Panc1 (cell line): ENCODE data around the gene H1-8. TPM values are rescaled to one million over a fixed set of nuclear protein-coding genes. Genes with fewer than 3 reads are reported as not detected.

Source experiments
- ATAC-seq: fragments of 200-7000 bp; cut with Tn5 transposase; 2 replicates; pipeline ENCODE4 v1.9.1; 2020; ENCODE audit warnings: mild to moderate bottlenecking, moderate library complexity
- BruUV-seq: library from RNA; stranded (reverse); fragments of 400-500 nt; replicated peaks from 2 replicates; lab custom pipeline; 2021; lab: Mats Ljungman, UMichigan
- CTCF ChIA-PET: fragments of 300-600 bp; sonication (Branson Sonifier 250); formaldehyde crosslinking; loops from one replicate; lab custom pipeline; 2022; ENCODE audit warnings: antibody characterized with exemption; lab: Charles Lee
- POLR2A ChIA-PET: fragments of 300-600 bp; sonication (Branson Sonifier 250); formaldehyde crosslinking; loops from one replicate; lab custom pipeline; 2022; ENCODE audit warnings: antibody characterized with exemption; lab: Charles Lee
- DNase-seq: peaks from one replicate; pipeline ENCODE4 v3.0.0-alpha.2; 2010; ENCODE audit warnings: low read depth, low spot score
- H3K27ac ChIP-seq: 2 replicates; pipeline ENCODE4 v1.5.1; 2011; ENCODE audit warnings: mild to moderate bottlenecking, low read length, inconsistent platforms
- H3K27me3 ChIP-seq: fragments of 200-500 bp; sonication (Bioruptor generic); 2 replicates; pipeline ENCODE4 v1.6.0; 2014; ENCODE audit warnings: low read length, inconsistent platforms; ENCODE audit not compliant: control insufficient read depth, insufficient read depth
- H3K36me3 ChIP-seq: fragments of 200-500 bp; sonication (Bioruptor generic); 2 replicates; pipeline ENCODE4 v1.5.1; 2014; ENCODE audit warnings: inconsistent platforms, mild to moderate bottlenecking, low read length, moderate library complexity; ENCODE audit not compliant: control insufficient read depth, insufficient read depth
- H3K4me1 ChIP-seq: 2 replicates; pipeline ENCODE4 v1.5.1; 2011; ENCODE audit warnings: inconsistent platforms, mild to moderate bottlenecking, low read length, moderate library complexity; ENCODE audit not compliant: control insufficient read depth, insufficient read depth
- H3K4me3 ChIP-seq, 2 experiments: 2 replicates each; pipeline ENCODE4 v1.5.1; 2011 to 2012; ENCODE audit warnings: low read depth in 2 of 2, low read length in 2 of 2, mild to moderate bottlenecking in 2 of 2, inconsistent platforms in 1 of 2, moderate library complexity in 1 of 2
- H3K9me3 ChIP-seq: fragments of 200-500 bp; sonication (Bioruptor generic); 2 replicates; pipeline ENCODE4 v1.5.1; 2014; ENCODE audit warnings: low read depth, mild to moderate bottlenecking, inconsistent platforms, low read length, moderate library complexity; ENCODE audit not compliant: control insufficient read depth, insufficient read depth
- CTCF ChIP-seq: fragments of 450-650 bp; IDR thresholded peaks from 2 replicates; pipeline ENCODE4 v1.5.1; 2017; ENCODE audit warnings: mild to moderate bottlenecking
- POLR2AphosphoS5 ChIP-seq: IDR thresholded peaks from 2 replicates; pipeline ENCODE4 v1.6.1; 2012; ENCODE audit warnings: mild to moderate bottlenecking, low read depth, low read length, moderate library complexity
- REST ChIP-seq, 2 experiments: IDR thresholded peaks; 2 replicates each; pipeline ENCODE4 v1.6.1; 2011 to 2012; ENCODE audit warnings: low read depth in 2 of 2, control low read depth in 1 of 2, low read length in 1 of 2, mild to moderate bottlenecking in 1 of 2, moderate library complexity in 1 of 2; ENCODE audit not compliant: insufficient read depth in 1 of 2
- SIN3A ChIP-seq: IDR thresholded peaks from 2 replicates; pipeline ENCODE4 v1.6.1; 2012; ENCODE audit warnings: low read depth, mild to moderate bottlenecking, low read length, moderate library complexity, borderline replicate concordance; ENCODE audit not compliant: insufficient read depth
- TCF7L2 ChIP-seq: IDR thresholded peaks from 2 replicates; pipeline ENCODE4 v1.6.1; 2011; ENCODE audit warnings: mild to moderate bottlenecking, low read depth, low read length, inconsistent platforms
- in situ Hi-C: cut with HindIII; loops from 2 replicates; pipeline ENCODE4 v1.10.0; 2016; ENCODE audit warnings: low sequenced_read_pairs, low pct_unique_long_range_greater_than_20kb
- intact Hi-C: fragments of 100-400 bp; cut with micrococcal nuclease; formaldehyde crosslinking; loops from one replicate; pipeline ENCODE4 v1.10.0; 2022; ENCODE audit not compliant: unreplicated experiment
- total RNA-seq: library from RNA; stranded (reverse); gene quantifications from one replicate; pipeline ENCODE4 v1.2.1, GENCODE V29; 2021; ENCODE audit not compliant: unreplicated experiment

The H1-8 gene
- total RNA-seq, 1 experiment from 2014 or later = not detected

- TF ChIP-seq SIN3A = no peak
These were observed 13.4 kb upstream of the H1-8 start (continued) for GRCh38 chr3:129529436-129530210.

GRCh38 chr3:129530251-129530791 is 12.7 kb upstream of the H1-8 start:
- in situ Hi-C loops = no loop called here
- TF ChIP-seq TCF7L2 = no peak
- no peak for TF ChIP-seq REST (IDR thresholded peaks at IDR 0.05; ENCODE audit: insufficient read depth in 1 of 2, low read depth in 2 of 2, low read length in 1 of 2)
- no peak for TF ChIP-seq CTCF
- no peak for TF ChIP-seq POLR2AphosphoS5
- no peak for TF ChIP-seq SIN3A
- no peaks in the 10 kb centered on the region for H3K9me3 ChIP-seq
- BruUV-seq = no TSS peak
- no peaks in the 10 kb centered on the region for H3K27me3 ChIP-seq
- ChIA-PET POLR2A (interaction anchor here (0.6 kb wide), 1 partner anchor 322 kb away, joined by 9 read pairs; no protein-coding TSS in a partner anchor), CTCF (interaction anchor here (0.6 kb wide), 1 partner anchor 202 kb away, joined by 6 read pairs; no protein-coding TSS in a partner anchor)
- H3K36me3 ChIP-seq = no peaks in the 10 kb centered on the region
- intact Hi-C loops = no loop called here
- ATAC-seq = no peak
- DNase-seq = no peak
- no peak overlapping the region for H3K4me3 ChIP-seq
- H3K4me1 ChIP-seq = no peaks in the 10 kb centered on the region
- H3K27ac ChIP-seq = no peak overlapping the region

- H3K4me3 ChIP-seq = no peak overlapping the region
- no peaks in the 10 kb centered on the region for H3K36me3 ChIP-seq
- ChIA-PET POLR2A (interaction anchor here (0.6 kb wide), 1 partner anchor 321 kb away, joined by 9 read pairs; no protein-coding TSS in a partner anchor), CTCF (interaction anchor here (0.6 kb wide), 1 partner anchor 203 kb away, joined by 6 read pairs; no protein-coding TSS in a partner anchor)
- intact Hi-C loops (no loop called here), in situ Hi-C loops (no loop called here)
- no peak for DNase-seq
- BruUV-seq = no TSS peak
- no peaks in the 10 kb centered on the region for H3K9me3 ChIP-seq
- no peak for ATAC-seq
- H3K27me3 ChIP-seq = no peaks in the 10 kb centered on the region
- H3K4me1 ChIP-seq = no peaks in the 10 kb centered on the region
- H3K27ac ChIP-seq = no peak overlapping the region
- TF ChIP-seq REST (IDR thresholded peaks at IDR 0.05; ENCODE audit: insufficient read depth in 1 of 2, low read depth in 2 of 2, low read length in 1 of 2) (no peak), POLR2AphosphoS5 (no peak), SIN3A (no peak), TCF7L2 (no peak), CTCF (no peak)
These were observed 12.2 kb upstream of the H1-8 start for GRCh38 chr3:129530821-129531220.
